PC-9 (cell line): ENCODE results near the gene PICALM.
"Not testable (repeated sequence)": the region's sequence is repeated elsewhere in the genome, so short reads cannot be mapped to it uniquely, and the experiment has no call there.

Source experiments
- CTCF ChIP-seq: fragments of 200-600 bp; sonication (generic); conservative IDR thresholded peaks from 2 replicates; pipeline ENCODE4 v1.6.1; 2017; ENCODE audit warnings: mixed run types, antibody characterized with exemption, mild to moderate bottlenecking, moderate library complexity
- EZH2 ChIP-seq: fragments of 200-600 bp; sonication (generic); IDR thresholded peaks from 2 replicates; pipeline ENCODE4 v1.8.0; 2017; ENCODE audit warnings: antibody characterized with exemption, low read depth

GRCh38 chr11:86087688-86088087, 18.8 kb upstream of the PICALM start:
- TF ChIP-seq CTCF, EZH2: not testable (repeated sequence)
